OCI-LY7 (cell line): ENCODE data around the gene TMCC2. TPM values are rescaled to one million over a fixed set of nuclear protein-coding genes. Genes with fewer than 3 reads are reported as not detected.

Experiments
- BruUV-seq: library from RNA; stranded (reverse); fragments of 400-500 nt; replicated peaks from 2 replicates; lab custom pipeline; 2021; lab: Mats Ljungman, UMichigan
- CTCF ChIA-PET: fragments of 300-600 bp; sonication (Branson Sonifier 250); formaldehyde crosslinking; loops from one replicate; lab custom pipeline; 2022; ENCODE audit warnings: antibody characterized with exemption; ENCODE audit not compliant: unreplicated experiment; lab: Charles Lee
- POLR2A ChIA-PET: fragments of 300-600 bp; sonication (Branson Sonifier 250); formaldehyde crosslinking; loops from one replicate; lab custom pipeline; 2022; ENCODE audit warnings: antibody characterized with exemption; lab: Charles Lee
- DNase-seq: peaks from one replicate; pipeline ENCODE4 v3.0.0-alpha.2; 2015; ENCODE audit warnings: low spot score
- H2AFZ ChIP-seq: fragments of 200-600 bp; sonication (generic), shearing (Covaris generic); 2 replicates; pipeline ENCODE4 v1.6.1; 2014; ENCODE audit warnings: mild to moderate bottlenecking, antibody characterized with exemption, low read length, moderate library complexity
- H3K27ac ChIP-seq: fragments of 200-600 bp; sonication (generic); 2 replicates; pipeline ENCODE4 v1.5.1; 2014; ENCODE audit warnings: mixed run types, low read depth, mild to moderate bottlenecking, moderate library complexity, low read length, inconsistent platforms; ENCODE audit not compliant: poor library complexity, severe bottlenecking
- H3K36me3 ChIP-seq: fragments of 200-600 bp; sonication (generic); 2 replicates; pipeline ENCODE4 v1.6.1; 2014; ENCODE audit warnings: mild to moderate bottlenecking, antibody characterized with exemption, low read length, moderate library complexity, mixed read lengths; ENCODE audit not compliant: insufficient read depth
- H3K4me1 ChIP-seq: fragments of 200-600 bp; sonication (generic); 2 replicates; pipeline ENCODE4 v1.5.1; 2014; ENCODE audit warnings: mild to moderate bottlenecking, low read length; ENCODE audit not compliant: insufficient read depth, poor library complexity, severe bottlenecking
- H3K4me2 ChIP-seq: fragments of 200-600 bp; sonication (generic); 2 replicates; pipeline ENCODE4 v1.6.1; 2014; ENCODE audit warnings: mild to moderate bottlenecking, low read length
- H3K4me3 ChIP-seq: fragments of 200-600 bp; sonication (generic); 2 replicates; pipeline ENCODE4 v1.5.1; 2014; ENCODE audit warnings: mild to moderate bottlenecking, low read depth, low read length; ENCODE audit not compliant: poor library complexity, severe bottlenecking
- H3K79me2 ChIP-seq: fragments of 200-600 bp; sonication (generic); 2 replicates; pipeline ENCODE4 v1.6.1; 2016; ENCODE audit warnings: low read depth, mild to moderate bottlenecking, low read length, moderate library complexity, mixed read lengths; ENCODE audit not compliant: insufficient read depth
- H3K9me2 ChIP-seq: fragments of 200-600 bp; sonication (generic); 2 replicates; pipeline ENCODE4 v1.6.1; 2016; ENCODE audit warnings: mild to moderate bottlenecking, low read length, mixed read lengths; ENCODE audit not compliant: insufficient read depth
- H3K9me3 ChIP-seq: fragments of 200-600 bp; sonication (generic); 2 replicates; pipeline ENCODE4 v1.6.1; 2014; ENCODE audit warnings: mild to moderate bottlenecking, mixed run types, low read length, mixed read lengths
- H4K20me1 ChIP-seq: fragments of 200-600 bp; sonication (generic); 2 replicates; pipeline ENCODE4 v1.6.1; 2014; ENCODE audit warnings: mild to moderate bottlenecking, antibody characterized with exemption, low read length, moderate library complexity, mixed read lengths; ENCODE audit not compliant: insufficient read depth
- EZH2phosphoT487 ChIP-seq: fragments of 200-600 bp; sonication (generic); IDR thresholded peaks from 2 replicates; pipeline ENCODE4 v1.6.1; 2018; ENCODE audit warnings: low read depth, borderline replicate concordance, mild to moderate bottlenecking, mixed run types, antibody characterized with exemption, low read length, moderate library complexity, mixed read lengths
- intact Hi-C: fragments of 100-400 bp; cut with micrococcal nuclease; formaldehyde crosslinking; loops from one replicate; pipeline ENCODE4 v1.10.0; 2022; ENCODE audit not compliant: unreplicated experiment
- total RNA-seq, 2 experiments: library from RNA; depleted of rRNA in 1 of 2; stranded (reverse); fragments of >200 nt in 1 of 2; shearing (Covaris generic) in 1 of 2; gene quantifications; 2 replicates each; pipeline ENCODE4 v1.2.3, GENCODE V29; 2014 to 2022
- TF ChIP-seq, protein P1 (sequence below): fragments of 200-600 bp; sonication (generic); conservative IDR thresholded peaks from 2 replicates; pipeline ENCODE4 v1.5.1; 2014; ENCODE audit warnings: mild to moderate bottlenecking, antibody characterized with exemption, low read length, moderate library complexity, mixed read lengths

TMCC2 gene
- total RNA-seq, 2 experiments from 2014 or later, result 5.2 to 7.8 TPM

DNA sequence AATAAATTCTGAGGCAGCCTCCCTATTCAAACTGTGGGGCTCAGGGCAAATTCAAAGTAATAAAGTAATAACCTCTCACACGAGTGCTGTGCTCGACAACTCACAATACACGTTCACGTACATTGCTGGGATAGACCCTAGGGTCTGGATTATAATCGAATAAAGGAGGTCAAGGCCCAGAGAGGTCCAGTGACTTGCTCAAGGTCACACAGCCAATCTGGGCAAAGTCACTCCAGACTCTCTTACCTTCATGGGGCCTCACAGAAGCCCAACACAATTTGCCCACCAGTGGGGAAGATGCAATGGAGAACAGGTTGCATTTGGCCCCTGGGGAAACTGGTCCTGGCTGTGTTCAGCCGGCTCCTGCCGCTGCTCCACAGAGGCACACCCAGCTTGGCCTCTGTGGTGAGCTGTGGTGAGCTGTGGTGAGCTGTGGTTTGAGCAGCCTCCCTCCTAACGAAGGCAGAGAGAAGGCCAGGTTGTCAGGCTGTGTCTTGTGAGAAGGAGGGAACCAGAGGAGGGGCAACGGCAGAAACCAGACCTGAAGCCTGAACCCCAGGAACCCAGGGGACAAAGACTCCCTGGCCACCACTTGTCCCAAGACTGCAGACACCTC, 58.7 kb downstream of the TMCC2 start:
- no peak for TF ChIP-seq EZH2phosphoT487
- TF ChIP-seq, protein P1, sequence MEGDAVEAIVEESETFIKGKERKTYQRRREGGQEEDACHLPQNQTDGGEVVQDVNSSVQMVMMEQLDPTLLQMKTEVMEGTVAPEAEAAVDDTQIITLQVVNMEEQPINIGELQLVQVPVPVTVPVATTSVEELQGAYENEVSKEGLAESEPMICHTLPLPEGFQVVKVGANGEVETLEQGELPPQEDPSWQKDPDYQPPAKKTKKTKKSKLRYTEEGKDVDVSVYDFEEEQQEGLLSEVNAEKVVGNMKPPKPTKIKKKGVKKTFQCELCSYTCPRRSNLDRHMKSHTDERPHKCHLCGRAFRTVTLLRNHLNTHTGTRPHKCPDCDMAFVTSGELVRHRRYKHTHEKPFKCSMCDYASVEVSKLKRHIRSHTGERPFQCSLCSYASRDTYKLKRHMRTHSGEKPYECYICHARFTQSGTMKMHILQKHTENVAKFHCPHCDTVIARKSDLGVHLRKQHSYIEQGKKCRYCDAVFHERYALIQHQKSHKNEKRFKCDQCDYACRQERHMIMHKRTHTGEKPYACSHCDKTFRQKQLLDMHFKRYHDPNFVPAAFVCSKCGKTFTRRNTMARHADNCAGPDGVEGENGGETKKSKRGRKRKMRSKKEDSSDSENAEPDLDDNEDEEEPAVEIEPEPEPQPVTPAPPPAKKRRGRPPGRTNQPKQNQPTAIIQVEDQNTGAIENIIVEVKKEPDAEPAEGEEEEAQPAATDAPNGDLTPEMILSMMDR, result no peak
- BruUV-seq, result no TSS peak
- peak; percentile 53 for DNase-seq
- H4K20me1 ChIP-seq, result no peaks in the 10 kb centered on the region
- H2AFZ ChIP-seq, result peak overlapping the region; percentile 70; the same call in 1 of the 2 replicates
- intact Hi-C loops, result loop anchor here (5.0 to 10.0 kb wide), 2 partner anchors 771 to 772 kb away; partner anchors contain the start of gene MDM4
- no peaks in the 10 kb centered on the region for H3K36me3 ChIP-seq
- H3K4me3 ChIP-seq, result peak overlapping the region; percentile 44
- H3K79me2 ChIP-seq, result no peaks in the 10 kb centered on the region
- H3K9me2 ChIP-seq, result no peaks in the 10 kb centered on the region
- H3K27ac ChIP-seq, result peak overlapping the region; percentile 94
- CTCF ChIA-PET, result interaction anchor here (1.5 to 2.7 kb wide), 5 partner anchors 10 to 38 kb away, joined by 4 to 21 read pairs (median 6); no protein-coding TSS in a partner anchor
- peaks cover 92% of the 10 kb centered on the region for H3K4me1 ChIP-seq
- POLR2A ChIA-PET, result interaction anchor here (1.0 to 8.2 kb wide), 5 partner anchors 9 to 155 kb away, joined by 3 to 162 read pairs (median 45); partner anchors contain the start of gene NUAK2
- no peaks in the 10 kb centered on the region for H3K9me3 ChIP-seq
- H3K4me2 ChIP-seq, result peak overlapping the region; percentile 72

DNA sequence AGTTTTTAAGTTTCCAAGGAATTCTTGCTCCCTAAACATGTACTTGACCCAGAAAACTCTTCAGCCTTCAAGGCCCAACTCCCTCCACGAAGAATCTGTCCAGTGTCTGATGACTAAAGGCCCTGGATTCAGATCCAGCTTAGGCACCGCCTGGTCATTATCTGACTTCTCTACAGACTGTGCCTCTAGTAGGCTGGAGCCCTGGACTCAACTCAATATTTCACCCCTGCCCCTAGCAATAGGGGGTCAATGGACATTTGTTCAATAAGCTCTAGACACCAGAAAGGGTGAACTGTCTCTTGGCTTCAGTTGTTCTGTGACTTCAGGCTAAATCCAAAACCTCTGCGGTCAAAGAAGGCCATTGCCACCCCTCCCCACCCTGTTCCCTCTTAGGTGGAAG, 59.3 kb downstream of the TMCC2 start:
- Histone ChIP-seq H4K20me1 (no peaks in the 10 kb centered on the region), H3K4me2 (peak overlapping the region; percentile 72), H3K36me3 (no peaks in the 10 kb centered on the region), H3K79me2 (no peaks in the 10 kb centered on the region), H3K4me1 (peaks cover 93% of the 10 kb centered on the region), H2AFZ (peak overlapping the region; percentile 70; the same call in 1 of the 2 replicates), H3K9me2 (no peaks in the 10 kb centered on the region), H3K4me3 (peak overlapping the region; percentile 44), H3K9me3 (no peaks in the 10 kb centered on the region), H3K27ac (peak overlapping the region; percentile 94)
- BruUV-seq, result no TSS peak
- ChIA-PET CTCF (interaction anchor here (1.5 to 2.7 kb wide), 5 partner anchors 11 to 37 kb away, joined by 4 to 21 read pairs (median 6); no protein-coding TSS in a partner anchor), POLR2A (interaction anchor here (0.6 to 8.2 kb wide), 8 partner anchors 8 to 1982 kb away, joined by 3 to 162 read pairs (median 4); partner anchors contain the start of gene NUAK2)
- intact Hi-C loops, result loop anchor here (5.0 to 10.0 kb wide), 2 partner anchors 770 to 772 kb away; partner anchors contain the start of gene MDM4
- TF ChIP-seq, protein P1, result no peak
- no peak for TF ChIP-seq EZH2phosphoT487
- no peak for DNase-seq
